IPS-NIHi7 (cell line): ENCODE data around the gene UBE2F.
"Not testable (repeated sequence)": the region's sequence is repeated elsewhere in the genome, so short reads cannot be mapped to it uniquely, and the experiment has no call there.

Experiments used
- DNase-seq: peaks from one replicate; pipeline ENCODE4 v3.0.0; 2012; ENCODE audit warnings: mixed read lengths; ENCODE audit errors: extremely low spot score

The UBE2F gene

DNA sequence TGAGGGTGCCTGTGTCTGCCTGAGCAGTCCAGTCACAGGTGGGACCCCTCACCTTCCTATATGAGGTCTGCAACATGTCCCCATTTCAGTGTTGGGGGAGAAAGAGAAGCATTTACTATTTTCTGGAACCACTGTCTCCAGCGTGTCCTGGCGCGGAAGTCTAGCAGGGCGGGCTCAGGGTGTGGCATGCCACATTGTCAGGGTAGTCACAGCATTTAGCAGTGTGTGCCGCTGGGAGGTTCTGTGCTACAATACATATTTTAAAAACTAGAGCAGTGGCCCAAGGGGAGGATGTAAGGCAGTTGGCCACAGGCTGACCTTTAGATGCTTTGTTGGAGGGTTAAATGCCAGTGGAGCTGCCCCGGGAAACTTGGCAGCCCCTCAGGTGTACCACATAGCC lies 12.5 kb downstream of the UBE2F start:
- no peak for DNase-seq

DNA sequence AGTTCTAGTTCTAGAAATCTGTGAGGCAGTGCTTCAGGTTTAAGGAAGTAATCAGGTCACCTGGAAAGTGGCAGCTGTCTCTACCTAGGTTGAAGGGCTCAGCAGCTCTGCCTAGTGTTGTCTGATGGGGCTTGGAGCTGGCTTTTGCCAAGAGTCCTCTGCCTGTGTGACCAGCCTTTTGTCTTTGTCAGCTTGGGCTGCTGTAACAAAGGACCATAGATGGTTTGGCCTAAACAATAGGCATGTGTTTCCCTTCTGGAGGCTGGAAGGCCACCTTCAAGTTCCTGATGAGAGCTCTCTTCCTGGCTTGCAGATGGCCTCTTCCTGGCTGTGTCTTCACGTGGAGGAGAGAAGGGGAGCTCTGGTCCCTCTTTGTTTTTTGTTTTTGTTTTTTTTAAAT lies 13.3 kb downstream of the UBE2F start:
- DNase-seq, result no peak

DNA sequence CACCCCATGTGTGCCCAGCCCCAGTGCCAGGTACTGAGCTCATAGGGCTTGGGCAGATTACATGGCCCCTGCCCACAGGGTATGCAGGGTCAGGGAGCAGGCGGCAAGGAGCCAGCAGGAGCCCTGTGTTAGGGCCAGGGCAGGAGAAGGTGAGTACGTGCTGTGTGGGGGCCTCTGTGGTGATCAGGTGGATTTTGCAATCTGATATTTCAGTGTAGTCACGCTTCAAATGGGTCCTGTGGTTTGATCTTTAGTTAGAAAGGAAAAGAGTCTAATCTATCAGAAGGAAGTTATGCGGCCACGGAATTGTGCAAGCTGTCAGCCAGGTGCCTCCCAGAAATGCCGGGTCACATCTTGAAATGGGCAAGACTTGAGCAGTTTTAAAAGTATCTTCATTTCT lies 13.9 kb downstream of the UBE2F start:
- no peak for DNase-seq

DNA sequence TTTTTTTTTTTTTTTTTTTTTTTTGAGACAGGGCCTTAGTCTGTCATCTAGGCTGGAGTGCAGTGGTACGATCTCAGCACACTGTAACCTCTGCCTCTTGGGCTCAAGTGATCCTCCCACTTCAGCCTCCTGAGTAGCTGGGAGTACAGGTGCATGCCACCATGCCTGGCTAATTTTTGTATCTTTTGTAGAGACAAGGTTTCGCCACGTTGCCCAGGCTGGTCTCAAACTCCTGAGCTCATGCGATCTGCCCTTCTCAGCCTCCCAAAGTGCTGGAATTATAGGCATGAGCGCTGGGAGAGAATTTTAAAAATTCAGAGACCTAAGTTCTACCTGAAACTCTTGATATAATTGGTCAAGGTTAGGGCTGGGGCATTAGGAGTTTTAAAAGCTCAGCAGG lies 14.8 kb downstream of the UBE2F start:
- not testable (repeated sequence) for DNase-seq

DNA sequence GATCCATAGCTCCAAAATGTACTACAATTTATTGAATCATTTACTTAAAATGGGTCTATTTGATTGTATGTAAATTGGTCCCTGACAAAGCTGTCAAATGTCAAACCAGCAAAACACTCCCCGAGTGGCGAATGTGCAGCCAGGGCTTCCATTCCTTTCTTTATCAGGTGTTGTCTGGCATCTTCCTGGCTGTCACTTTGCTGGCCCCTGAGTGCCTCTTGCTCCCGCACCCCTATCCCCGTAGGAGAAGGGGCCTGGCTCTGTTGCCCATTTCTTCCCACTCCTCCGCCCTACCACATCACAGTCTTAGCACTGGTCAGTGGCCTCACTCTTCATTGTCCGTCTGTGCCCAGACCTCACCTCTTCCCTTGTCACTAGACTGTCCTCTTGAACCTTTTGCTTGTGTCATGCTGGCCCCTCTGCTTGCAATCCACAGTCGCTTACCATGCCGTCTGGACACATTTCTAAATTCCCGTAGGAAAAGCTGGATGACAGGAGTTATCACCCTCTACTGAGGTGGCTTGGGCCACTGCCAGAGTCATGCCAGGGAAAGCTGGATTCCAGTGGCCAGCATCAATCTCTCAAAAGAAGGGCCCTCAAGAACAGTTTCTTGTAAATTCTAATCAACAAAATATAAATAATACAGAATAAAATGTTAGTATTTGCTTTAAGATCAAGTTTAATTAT lies 15.4 kb downstream of the UBE2F start:
- no peak for DNase-seq

DNA sequence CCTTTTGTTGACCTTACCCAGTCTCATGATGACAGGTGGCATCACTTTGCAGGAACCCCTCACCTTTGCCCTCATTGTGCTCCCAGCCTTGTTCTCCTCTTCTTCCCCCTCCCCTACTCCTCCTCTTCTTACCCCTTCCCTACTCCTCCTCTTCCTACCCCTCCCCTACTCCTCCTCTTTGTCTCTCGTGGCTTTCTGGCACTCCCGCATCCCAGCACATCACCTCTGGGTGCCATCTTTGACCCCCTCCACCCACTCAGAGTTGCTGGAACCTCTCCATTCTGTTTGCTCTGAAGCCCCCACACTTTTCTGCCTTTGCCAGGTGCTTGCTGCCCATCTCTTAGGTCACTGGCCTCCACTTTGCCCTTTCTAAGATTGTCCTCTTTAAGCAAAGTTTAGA lies 17.1 kb downstream of the UBE2F start:
- no peak for DNase-seq

DNA sequence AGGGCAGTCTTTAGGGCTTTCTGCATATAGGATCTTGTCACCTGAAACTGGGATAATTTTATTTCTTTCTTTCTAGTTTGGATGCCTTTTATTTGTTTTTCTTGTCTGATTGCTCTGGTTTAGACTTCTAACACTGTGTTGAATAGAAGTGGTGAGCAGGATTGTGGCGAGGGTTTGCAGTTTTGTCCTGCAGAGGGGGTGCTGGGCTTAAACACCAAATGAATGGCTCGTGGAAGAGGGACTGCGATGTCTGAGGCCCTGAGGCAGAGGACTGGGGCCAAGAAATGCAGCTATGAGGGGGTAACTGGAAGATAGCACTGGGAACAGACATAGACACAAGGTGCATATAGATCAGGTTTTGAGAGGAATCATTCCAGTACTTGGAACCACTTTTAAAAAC lies 20.5 kb downstream of the UBE2F start:
- DNase-seq, result no peak

DNA sequence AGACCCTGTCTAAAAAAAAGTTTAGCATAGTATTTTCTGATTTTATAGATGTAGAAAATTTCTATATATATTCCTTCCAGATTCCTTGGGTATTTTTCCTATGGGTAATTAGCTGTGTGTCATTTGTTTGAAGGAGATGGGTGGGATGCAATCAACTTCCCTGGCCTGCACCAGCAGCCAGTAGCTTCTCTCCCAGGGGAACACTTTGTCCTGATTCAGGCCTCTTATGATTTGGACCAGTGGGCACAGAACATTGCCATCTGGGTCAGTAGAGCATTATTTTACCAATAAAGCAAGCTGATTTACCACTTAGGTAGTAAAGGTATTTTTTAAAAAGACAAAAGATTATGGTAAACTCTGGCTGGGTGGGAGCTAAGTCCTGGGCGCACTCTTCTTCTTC lies 26.9 kb downstream of the UBE2F start:
- no peak for DNase-seq

DNA sequence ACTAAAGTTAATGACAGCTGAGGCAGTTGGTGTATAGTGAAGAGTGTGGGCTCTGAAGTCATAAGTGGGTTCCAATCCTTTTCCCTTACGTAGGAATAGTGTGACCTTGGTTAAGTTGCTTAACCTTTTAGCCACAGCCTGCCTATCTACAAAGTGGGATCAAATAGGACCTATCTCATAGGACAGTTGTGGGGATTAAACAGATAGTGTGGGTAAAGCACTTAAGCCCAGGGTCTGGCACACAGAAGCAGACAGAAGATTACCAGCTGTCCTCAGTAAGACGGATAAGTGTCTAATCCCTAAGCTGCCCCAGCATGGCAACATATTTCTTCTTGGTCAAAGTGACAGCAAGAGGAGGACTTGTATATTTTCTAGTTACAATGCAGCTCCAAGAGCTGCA lies 28.2 kb downstream of the UBE2F start:
- no peak for DNase-seq

DNA sequence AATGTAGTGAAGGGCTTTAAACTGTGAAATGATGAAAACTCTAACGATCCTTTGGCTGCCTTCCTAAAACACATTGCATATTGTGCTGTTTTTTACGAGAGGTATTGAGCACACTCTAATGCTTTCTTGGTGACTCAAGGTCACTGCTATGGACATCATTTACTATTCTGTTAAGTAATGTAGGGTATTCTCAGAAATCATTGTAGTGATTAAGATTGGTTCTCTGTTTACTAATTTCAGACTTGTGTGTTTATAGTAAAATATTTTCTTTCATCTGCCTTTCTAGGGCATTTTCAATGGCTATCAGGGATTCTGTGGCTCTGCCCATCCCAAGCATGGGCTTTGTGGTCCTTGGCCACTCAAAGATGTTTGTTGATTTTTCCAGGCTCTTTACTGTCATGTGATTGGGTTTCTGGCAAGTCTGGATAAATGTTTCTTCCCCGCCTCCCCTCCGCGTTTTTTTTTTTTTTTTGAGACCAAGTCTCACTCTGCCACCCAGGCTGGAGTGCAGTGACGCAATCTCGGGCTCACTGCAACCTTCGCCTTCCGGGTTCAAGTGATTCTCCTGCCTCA lies 29.3 kb downstream of the UBE2F start:
- DNase-seq, result no peak

DNA sequence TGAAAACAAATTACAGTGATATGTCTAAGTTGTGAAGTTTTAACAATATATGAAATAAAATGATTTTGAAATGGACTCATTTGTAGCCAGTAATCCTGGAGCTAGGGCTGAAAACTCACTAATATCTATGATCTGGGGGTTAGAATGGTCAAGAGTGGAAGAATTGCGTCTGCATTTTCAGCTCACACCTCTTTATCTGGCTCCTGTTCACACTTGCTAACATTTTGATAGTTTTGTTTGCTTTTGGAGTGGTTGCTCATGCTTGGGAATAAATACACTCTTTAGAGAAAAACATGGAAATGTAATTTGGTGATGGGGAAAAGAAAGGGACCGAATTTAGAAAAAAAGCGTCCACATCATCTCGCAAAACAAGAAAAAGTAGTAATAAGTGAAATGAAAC lies 30.7 kb downstream of the UBE2F start:
- DNase-seq, result no peak

DNA sequence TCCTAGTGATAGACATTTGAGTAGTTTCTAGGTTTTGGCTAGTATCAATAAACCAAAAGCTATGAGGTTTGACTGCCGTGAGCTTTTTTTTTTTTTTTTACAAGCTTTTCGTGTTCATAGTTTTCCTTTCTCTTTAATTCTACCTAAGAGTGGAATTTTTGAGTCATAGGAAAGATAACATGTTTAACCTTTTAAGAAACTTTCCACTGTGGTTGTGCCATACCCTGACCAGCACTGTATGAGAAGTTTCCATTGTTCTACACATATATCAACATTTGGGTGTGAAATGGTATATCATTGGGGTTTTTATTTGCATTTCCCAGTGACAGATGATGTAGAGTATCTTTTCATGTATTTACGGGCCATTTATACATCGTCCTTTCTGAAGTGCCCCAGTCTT lies 31.7 kb downstream of the UBE2F start:
- no peak for DNase-seq

DNA sequence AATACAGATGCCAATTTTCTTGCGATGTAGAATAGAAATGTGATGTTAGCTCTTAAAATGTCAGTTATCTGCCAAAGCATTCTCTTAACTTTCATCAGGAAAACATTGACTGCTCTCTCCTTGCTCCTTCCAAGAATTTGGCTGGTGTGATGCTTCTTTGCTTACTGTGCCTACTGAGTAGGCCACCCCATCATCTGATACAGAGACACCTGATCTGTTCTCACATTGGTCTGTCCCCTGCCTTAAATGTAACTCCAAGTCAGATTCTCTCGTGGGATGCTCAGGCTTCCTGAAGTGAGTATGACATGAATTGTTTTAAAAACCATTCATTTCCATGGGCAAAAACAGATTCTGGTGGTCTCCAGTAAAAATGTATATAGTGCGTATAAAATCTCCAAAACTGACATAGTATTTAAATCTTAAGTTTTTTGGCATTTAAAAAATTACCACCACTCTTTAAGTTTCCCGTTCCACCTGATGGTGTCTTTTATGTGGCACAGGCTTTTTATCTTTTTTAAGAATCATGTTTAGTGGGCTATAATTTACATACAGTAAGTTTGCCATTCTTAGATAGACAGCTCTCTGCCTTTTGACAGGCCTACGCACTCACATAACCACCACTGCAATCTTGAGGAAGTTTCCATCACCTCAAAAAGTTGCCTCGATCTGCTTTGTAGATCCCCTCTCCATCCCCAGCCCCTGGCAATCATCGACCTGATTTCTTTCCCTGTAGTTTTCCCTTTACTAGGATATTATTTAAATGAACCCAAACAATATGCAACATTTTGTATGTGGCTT lies 36.6 kb downstream of the UBE2F start:
- no peak for DNase-seq

DNA sequence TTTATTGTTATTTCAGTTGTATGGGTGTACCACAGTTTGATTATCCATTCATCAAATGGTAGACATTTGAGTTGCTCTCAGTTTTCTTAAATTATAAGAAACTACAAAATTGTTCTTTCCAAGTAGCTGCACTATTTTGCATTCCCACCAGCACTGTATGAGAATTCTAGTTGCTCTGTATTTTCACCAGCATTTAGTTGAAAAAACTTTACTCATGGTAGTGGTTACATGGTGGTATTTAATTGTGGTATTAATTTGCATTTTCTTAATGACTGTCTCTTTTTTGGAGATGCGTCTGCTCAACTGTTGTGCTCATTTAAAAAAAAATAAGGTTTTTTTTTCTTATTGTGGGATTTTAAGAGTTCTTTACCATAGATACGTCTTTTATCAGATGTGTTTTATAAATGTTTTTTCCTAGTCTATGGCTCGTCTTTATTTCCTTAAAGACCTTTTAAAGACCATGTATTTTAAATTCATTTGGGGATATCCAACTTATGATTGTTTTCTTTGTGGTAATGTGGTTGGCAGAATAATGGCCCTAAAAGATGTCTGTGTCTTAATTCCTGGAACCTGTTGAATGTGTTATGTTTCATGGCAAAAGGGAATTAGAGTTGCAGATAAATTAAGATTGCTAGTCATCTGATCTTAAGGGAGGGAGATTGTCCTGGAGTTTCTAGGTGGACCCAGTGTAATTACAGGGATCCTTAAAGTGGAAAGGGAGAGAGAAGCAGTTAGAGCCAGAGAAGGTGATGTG lies 37.4 kb downstream of the UBE2F start:
- no peak for DNase-seq

DNA sequence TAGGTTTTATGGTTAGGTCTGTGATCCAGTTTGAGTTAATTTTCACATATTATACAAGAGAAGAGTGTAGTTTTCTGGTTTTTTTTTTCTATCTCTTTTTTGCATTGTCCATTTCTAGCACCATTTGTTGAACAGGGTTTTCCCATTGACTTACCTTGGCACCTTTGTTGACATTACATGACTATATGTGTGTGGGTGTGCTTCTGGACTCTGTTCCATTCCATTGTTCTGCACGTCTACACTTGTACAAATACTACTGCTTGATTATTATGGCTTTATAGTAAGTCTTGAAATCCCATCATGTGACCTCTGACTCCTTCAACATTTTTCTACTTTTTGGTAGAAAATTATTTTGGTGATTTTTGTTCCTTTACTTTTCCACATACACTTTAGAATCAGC lies 38.7 kb downstream of the UBE2F start:
- DNase-seq, result no peak

DNA sequence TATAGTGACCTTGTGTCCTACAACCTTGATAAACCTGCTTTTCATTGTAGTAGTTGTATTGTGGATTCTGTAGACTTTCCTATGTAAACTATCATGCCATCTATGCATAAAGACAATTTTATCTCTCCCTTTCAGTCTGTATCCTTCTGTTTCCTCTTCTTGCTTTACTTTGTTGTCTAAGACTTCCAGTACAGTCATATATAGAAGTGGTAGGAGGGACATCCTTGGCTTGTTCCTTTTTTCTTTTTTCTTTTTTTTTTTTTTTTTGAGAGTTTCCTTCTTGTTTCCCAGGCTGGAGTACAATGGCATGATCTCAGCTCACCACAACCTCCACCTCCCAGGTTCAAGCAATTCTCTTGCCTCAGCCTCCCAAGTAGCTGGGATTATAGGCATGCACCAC lies 39.7 kb downstream of the UBE2F start:
- no peak for DNase-seq

DNA sequence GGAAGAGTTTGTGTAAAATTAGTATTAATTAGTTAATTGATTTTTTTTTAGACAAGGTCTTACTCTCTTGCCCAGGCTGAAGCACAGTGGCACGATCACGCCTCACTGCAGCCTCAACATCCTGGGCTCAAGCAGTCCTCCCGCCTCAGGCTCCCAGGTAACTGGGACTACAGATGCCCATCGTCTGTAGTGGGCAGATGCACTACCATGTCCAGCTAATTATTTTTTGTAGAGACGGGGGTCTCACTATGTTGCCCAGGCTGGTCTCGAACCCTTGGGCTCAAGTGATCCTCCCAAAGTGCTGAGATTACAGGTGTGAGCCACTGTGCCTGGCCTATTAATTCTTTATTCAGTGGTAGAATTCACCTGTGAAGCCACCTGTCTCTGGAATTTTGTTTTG lies 41.1 kb downstream of the UBE2F start:
- no peak for DNase-seq

DNA sequence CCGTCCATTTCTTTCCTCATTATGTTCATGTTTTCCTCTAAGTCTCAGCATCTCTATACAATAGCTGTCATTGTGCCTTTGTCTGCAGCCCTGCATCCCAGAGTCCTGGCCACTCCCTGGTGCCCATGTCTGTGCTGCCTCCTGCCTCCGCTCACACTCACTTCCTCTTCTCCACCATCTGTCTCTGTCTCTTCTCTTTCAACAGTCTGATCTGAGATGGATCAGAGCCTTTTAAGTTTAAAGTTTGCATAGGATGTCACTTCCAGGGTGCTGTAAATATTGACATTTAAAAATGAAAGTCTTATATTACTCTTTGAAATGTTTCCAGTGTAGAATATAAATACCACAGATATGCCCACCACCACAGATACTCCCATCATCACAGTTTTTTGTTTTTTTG lies 42.7 kb downstream of the UBE2F start:
- no peak for DNase-seq

DNA sequence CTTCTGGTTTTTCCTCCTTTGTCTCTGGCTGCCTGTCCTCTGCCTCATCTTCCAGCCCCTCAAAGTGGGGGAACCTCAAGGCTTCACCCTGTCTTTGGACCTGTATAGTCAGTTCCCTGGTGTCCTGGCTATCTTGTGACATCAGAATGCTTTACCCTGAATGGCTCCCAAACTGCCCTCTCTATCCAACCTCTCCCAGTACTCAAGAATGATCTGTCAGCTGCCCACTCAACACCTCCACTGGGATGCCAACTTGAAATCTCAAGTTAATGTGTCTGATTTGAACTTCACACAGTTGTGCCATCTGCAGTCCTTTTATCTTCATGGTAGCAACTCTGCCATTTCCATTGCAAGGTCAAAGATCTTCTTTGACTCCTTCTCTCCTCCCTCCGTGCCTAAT lies 43.8 kb downstream of the UBE2F start:
- DNase-seq, result no peak

DNA sequence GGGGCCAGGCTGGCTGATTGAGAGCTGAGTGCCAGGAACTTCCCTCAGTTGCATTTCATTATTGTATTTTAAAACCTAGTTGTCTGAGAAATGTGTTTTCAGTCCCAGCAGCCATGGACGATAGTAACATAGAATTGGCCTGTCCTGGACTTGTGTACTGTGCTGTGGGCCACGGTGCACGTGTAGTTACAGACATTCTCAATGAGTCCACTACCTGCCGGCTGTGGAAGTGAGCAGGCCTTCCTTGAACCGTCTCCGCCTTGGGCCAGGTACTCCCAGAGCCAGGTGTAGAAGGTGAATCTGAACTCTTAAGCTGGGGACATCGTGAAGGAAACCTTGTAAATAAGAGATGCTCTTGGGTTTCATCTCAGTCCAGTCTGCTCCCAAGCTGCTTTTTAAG lies 47.0 kb downstream of the UBE2F start:
- no peak for DNase-seq

DNA sequence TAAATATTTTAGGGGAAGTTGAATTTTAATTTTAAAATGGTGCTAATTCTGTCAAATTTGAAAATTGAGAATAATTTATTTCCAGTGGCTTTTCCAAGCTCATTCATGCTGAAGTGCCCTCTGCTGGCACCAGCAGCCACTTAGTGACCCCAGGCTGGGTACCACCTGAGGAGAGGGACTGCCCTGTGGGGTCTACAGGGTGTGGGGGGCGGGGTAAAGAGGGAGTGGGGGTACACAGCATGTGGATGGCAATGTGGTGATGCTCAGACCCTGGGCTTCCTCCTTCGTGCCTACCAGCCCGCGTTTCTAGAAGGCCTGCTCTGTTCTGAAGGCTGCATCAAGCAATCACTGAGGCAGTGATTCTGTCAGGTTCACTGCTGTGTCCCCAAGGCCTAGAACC lies 48.9 kb downstream of the UBE2F start:
- DNase-seq, result no peak

DNA sequence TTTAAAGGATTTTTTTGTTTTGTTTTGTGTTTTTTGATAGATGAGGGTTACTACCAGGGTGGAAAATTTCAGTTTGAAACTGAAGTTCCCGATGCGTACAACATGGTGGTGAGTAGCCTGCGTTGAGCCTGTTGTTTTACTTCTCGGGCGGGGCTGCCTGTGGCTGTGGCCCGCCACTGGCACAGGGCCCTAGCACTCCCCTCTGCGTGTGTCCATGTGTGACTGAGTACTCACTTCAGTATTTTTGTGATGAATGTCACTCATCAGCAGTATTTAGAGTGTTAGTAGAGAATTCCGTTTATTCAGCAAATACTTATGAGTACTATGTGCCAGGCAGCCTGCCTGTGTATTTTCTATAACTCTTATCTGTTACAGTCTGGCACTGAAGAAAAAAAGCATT lies 49.7 kb downstream of the UBE2F start:
- no peak for DNase-seq

DNA sequence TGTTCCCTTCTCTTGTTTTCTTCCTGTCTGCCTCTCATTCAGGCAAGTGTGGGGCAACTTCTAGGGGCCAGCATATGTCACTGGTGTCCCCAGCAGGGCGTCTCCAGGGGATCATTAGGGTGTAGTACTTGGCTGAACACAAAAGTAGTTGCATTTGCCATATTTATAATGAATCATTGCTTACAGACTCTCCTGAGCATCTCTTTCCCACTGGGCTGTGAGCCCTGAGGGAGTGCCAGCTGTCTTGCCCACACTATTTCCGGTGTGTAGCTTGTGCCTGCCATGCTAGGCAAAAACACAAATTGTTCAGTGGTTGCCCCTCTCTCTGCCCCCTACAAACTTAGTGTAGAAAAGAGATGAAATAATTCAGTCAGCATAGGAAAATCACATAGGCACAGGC lies 53.1 kb downstream of the UBE2F start:
- no peak for DNase-seq
